HCT116 (cell line): Measurements from ENCODE around the gene CYBA. TPM values are rescaled to one million over a fixed set of nuclear protein-coding genes. Genes with fewer than 3 reads are reported as not detected.

Experiments used
- ATAC-seq: fragments of 200-7000 bp; cut with Tn5 transposase; 2 replicates; pipeline ENCODE4 v1.9.1; 2020; ENCODE audit warnings: mild to moderate bottlenecking, moderate library complexity
- BruUV-seq: library from RNA; stranded (reverse); fragments of 400-500 nt; replicated peaks from 2 replicates; lab custom pipeline; 2021; lab: Mats Ljungman, UMichigan
- CTCF ChIA-PET: fragments of 300-600 bp; sonication (Branson Sonifier 250); formaldehyde crosslinking; loops from one replicate; lab custom pipeline; 2021; ENCODE audit warnings: antibody characterized with exemption; lab: Charles Lee
- POLR2A ChIA-PET: fragments of 300-600, 350-600 bp; sonication (Branson Sonifier 250); formaldehyde crosslinking; loops from one replicate; lab custom pipeline; 2021; ENCODE audit warnings: antibody characterized with exemption; lab: Charles Lee
- RAD21 ChIA-PET, 2 experiments: fragments of 300-600 bp; sonication (Branson Sonifier 250); formaldehyde crosslinking; loops; one replicate each; lab custom pipeline; 2023; ENCODE audit warnings: low total read pairs in 2 of 2; ENCODE audit not compliant: uncharacterized antibody in 2 of 2, unreplicated experiment in 2 of 2, low non-redundant PET in 1 of 2; lab: Charles Lee
- DNase-seq: peaks from one replicate; pipeline ENCODE4 v3.0.0-alpha.2; 2010; ENCODE audit warnings: low read depth, low spot score
- H2AFZ ChIP-seq: fragments of 200-600 bp; shearing (Covaris generic), sonication (generic); 2 replicates; pipeline ENCODE4 v1.6.1; 2017; ENCODE audit warnings: low read depth, mixed run types, mixed read lengths, antibody characterized with exemption, low read length; ENCODE audit not compliant: poor library complexity, severe bottlenecking
- H3K27ac ChIP-seq: 2 replicates; pipeline ENCODE4 v1.5.1; 2012; ENCODE audit warnings: low read depth, low read length
- H3K27me3 ChIP-seq: fragments of 200-600 bp; sonication (generic); 2 replicates; pipeline ENCODE4 v1.6.1; 2016; ENCODE audit warnings: mixed run types, low read length, mixed read lengths; ENCODE audit not compliant: insufficient read depth
- H3K36me3 ChIP-seq, 2 experiments: fragments of 200-500 bp in 1 of 2; fragments of 200-600 bp in 1 of 2; sonication (Bioruptor generic) in 1 of 2; sonication (generic) in 1 of 2; 2 replicates each; pipeline versions ENCODE4 v1.5.1 to v1.6.1; 2014 to 2016; ENCODE audit warnings: low read length in 2 of 2, inconsistent platforms in 1 of 2, mixed read lengths in 1 of 2, mixed run types in 1 of 2; ENCODE audit not compliant: insufficient read depth in 2 of 2, control insufficient read depth in 1 of 2
- H3K4me1 ChIP-seq, 2 experiments: fragments of 200-600 bp in 1 of 2; sonication (generic) in 1 of 2; 2 replicates each; pipeline versions ENCODE4 v1.5.1 to v1.6.1; 2012 to 2017; ENCODE audit warnings: low read length in 2 of 2, inconsistent platforms in 1 of 2, mild to moderate bottlenecking in 1 of 2, mixed read lengths in 1 of 2, mixed run types in 1 of 2, moderate library complexity in 1 of 2; ENCODE audit not compliant: insufficient read depth in 2 of 2, control insufficient read depth in 1 of 2
- H3K4me2 ChIP-seq: fragments of 200-600 bp; sonication (generic); 2 replicates; pipeline ENCODE4 v1.6.1; 2017; ENCODE audit warnings: mixed run types, low read length, mixed read lengths
- H3K4me3 ChIP-seq, 2 experiments: fragments of 200-600 bp in 1 of 2; sonication (generic) in 1 of 2; replicated peaks in 1 of 2; 2 replicates each; pipeline ENCODE4 v1.5.1; 2011 to 2016; ENCODE audit warnings: low read length in 2 of 2, control low read depth in 1 of 2, low read depth in 1 of 2, mild to moderate bottlenecking in 1 of 2, mixed read lengths in 1 of 2, mixed run types in 1 of 2
- H3K79me2 ChIP-seq: fragments of 200-600 bp; sonication (generic); 2 replicates; pipeline ENCODE4 v1.6.1; 2017; ENCODE audit warnings: mild to moderate bottlenecking, mixed run types, low read length, moderate library complexity, mixed read lengths; ENCODE audit not compliant: insufficient read depth
- H3K9ac ChIP-seq: fragments of 200-600 bp; sonication (generic); 2 replicates; pipeline ENCODE4 v1.6.1; 2016; ENCODE audit warnings: low read length, mixed read lengths
- H3K9me2 ChIP-seq: fragments of 200-600 bp; sonication (generic), shearing (Covaris generic); 2 replicates; pipeline ENCODE4 v1.6.1; 2017; ENCODE audit warnings: mixed run types, mild to moderate bottlenecking, moderate library complexity; ENCODE audit not compliant: insufficient read depth
- H3K9me3 ChIP-seq, 2 experiments: fragments of 200-500 bp in 1 of 2; fragments of 200-600 bp in 1 of 2; sonication (Bioruptor generic) in 1 of 2; sonication (generic) in 1 of 2; 2 replicates each; pipeline ENCODE4 v1.6.1; 2014 to 2017; ENCODE audit warnings: low read length in 2 of 2, mixed read lengths in 2 of 2, inconsistent platforms in 1 of 2, low read depth in 1 of 2, mild to moderate bottlenecking in 1 of 2, mixed run types in 1 of 2, moderate library complexity in 1 of 2; ENCODE audit not compliant: control insufficient read depth in 1 of 2, insufficient read depth in 1 of 2
- H4K20me1 ChIP-seq: fragments of 200-600 bp; sonication (generic), shearing (Covaris generic); 2 replicates; pipeline ENCODE4 v1.6.1; 2017; ENCODE audit warnings: mixed run types, mild to moderate bottlenecking, moderate library complexity; ENCODE audit not compliant: insufficient read depth
- ELF1 ChIP-seq: IDR thresholded peaks from 2 replicates; pipeline ENCODE4 v1.6.1; 2012; ENCODE audit warnings: low read depth, borderline replicate concordance
- EZH2 ChIP-seq: fragments of 200-600 bp; sonication (generic); IDR thresholded peaks from 2 replicates; pipeline ENCODE4 v1.6.1; 2017; ENCODE audit warnings: antibody characterized with exemption, mixed run types
- MAX ChIP-seq: IDR thresholded peaks from 2 replicates; pipeline ENCODE4 v1.6.1; 2012
- RAD21 ChIP-seq: IDR thresholded peaks from 2 replicates; pipeline ENCODE4 v1.6.1; 2012; ENCODE audit warnings: low read depth, mild to moderate bottlenecking
- REST ChIP-seq: IDR thresholded peaks from 2 replicates; pipeline ENCODE4 v1.6.1; 2012; ENCODE audit warnings: low read depth
- SIN3A ChIP-seq: IDR thresholded peaks from 2 replicates; pipeline ENCODE4 v1.6.1; 2012; ENCODE audit warnings: low read depth
- SP1 ChIP-seq: IDR thresholded peaks from 2 replicates; pipeline ENCODE4 v1.6.1; 2012; ENCODE audit warnings: low read depth
- YY1 ChIP-seq: IDR thresholded peaks from 2 replicates; pipeline ENCODE4 v1.6.1; 2011; ENCODE audit warnings: low read length, low read depth, moderate library complexity, mild to moderate bottlenecking; ENCODE audit not compliant: insufficient replicate concordance; ENCODE audit errors: extremely low read depth
- ZNF274 ChIP-seq: fragments of 200-500 bp; sonication (Bioruptor generic); IDR thresholded peaks from 2 replicates; pipeline ENCODE4 v1.6.1; 2014; ENCODE audit warnings: mild to moderate bottlenecking, low read depth, low read length, inconsistent platforms
- intact Hi-C: fragments of 100-400 bp; cut with micrococcal nuclease; formaldehyde crosslinking; loops from 2 replicates; pipeline ENCODE4 v1.10.0; 2022
- total RNA-seq: library from RNA; stranded (reverse); gene quantifications from one replicate; pipeline ENCODE4 v1.2.1, GENCODE V29; 2021; ENCODE audit not compliant: unreplicated experiment
- TF ChIP-seq, protein P1 (sequence below), 3 experiments: fragments of 200-600 bp in 1 of 3; sonication (generic) in 1 of 3; IDR thresholded peaks in 2 of 3; conservative IDR thresholded peaks in 1 of 3; 2 replicates each; pipeline ENCODE4 v1.5.1; 2012 to 2017; ENCODE audit warnings: low read depth in 2 of 3, low read length in 2 of 3, antibody characterized with exemption in 1 of 3, borderline replicate concordance in 1 of 3, control low read depth in 1 of 3, mild to moderate bottlenecking in 1 of 3, mixed read lengths in 1 of 3, mixed run types in 1 of 3, moderate library complexity in 1 of 3; ENCODE audit not compliant: insufficient read depth in 1 of 3

CYBA gene
- total RNA-seq, 1 experiment from 2014 or later: 321 TPM

GRCh38 chr16:88681709-88682451 lies 31.0 kb upstream of the CYBA start (continued):
- TF ChIP-seq REST (no peak), EZH2 (no peak), SP1 (no peak)

DNA sequence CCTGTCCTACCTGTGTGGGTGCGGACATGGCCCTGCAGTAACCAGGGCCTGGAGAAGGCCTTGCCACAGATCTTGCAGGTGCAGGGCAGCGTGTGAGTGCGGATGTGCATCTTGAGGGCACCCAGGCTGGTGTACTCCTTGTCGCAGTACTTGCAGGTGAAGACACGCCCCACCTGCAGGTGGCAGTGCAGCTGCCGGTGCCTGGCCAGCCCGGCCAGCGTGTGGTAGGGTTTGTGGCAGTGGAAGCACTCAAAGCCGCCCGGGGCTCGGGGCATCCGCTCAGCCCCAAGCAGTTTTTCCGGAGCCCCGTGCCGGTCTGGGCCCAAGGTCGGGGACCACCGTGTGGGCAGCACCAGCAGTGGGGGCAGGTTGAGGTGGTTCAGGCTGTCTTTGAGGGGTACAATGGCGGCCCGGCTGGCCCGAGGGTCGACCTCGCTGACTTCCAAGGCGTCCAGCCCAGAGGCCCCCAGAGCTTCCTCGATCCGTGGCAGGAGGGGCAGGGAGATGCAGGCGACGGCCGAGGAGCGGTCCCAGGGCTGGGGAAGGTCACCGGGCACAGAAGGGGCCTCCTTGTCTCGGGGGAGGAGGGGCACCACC lies 30.3 kb upstream of the CYBA start:
- intact Hi-C loops: no loop called here
- RAD21 ChIA-PET: no interaction called here
- POLR2A ChIA-PET: no interaction called here
- Histone ChIP-seq H3K79me2 (no peaks in the 10 kb centered on the region), H3K9me2 (no peaks in the 10 kb centered on the region), H3K36me3 (no peaks in the 10 kb centered on the region), H3K4me3 (no peak overlapping the region), H3K27me3 (no peaks in the 10 kb centered on the region), H3K27ac (no peak overlapping the region), H3K9ac (no peak overlapping the region), H2AFZ (no peak overlapping the region), H3K4me1 (peaks cover 9 to 26% of the 10 kb centered on the region in 2 experiments), H4K20me1 (no peaks in the 10 kb centered on the region), H3K4me2 (no peak overlapping the region), H3K9me3 (no peaks in the 10 kb centered on the region)
- no TSS peak for BruUV-seq
- no peak for TF ChIP-seq MAX
- no peak for TF ChIP-seq ELF1
- TF ChIP-seq RAD21: peak; percentile 60; the same call in 1 of the 2 replicates
- no peak for TF ChIP-seq SIN3A
- no peak for TF ChIP-seq ZNF274
- TF ChIP-seq, protein P1, sequence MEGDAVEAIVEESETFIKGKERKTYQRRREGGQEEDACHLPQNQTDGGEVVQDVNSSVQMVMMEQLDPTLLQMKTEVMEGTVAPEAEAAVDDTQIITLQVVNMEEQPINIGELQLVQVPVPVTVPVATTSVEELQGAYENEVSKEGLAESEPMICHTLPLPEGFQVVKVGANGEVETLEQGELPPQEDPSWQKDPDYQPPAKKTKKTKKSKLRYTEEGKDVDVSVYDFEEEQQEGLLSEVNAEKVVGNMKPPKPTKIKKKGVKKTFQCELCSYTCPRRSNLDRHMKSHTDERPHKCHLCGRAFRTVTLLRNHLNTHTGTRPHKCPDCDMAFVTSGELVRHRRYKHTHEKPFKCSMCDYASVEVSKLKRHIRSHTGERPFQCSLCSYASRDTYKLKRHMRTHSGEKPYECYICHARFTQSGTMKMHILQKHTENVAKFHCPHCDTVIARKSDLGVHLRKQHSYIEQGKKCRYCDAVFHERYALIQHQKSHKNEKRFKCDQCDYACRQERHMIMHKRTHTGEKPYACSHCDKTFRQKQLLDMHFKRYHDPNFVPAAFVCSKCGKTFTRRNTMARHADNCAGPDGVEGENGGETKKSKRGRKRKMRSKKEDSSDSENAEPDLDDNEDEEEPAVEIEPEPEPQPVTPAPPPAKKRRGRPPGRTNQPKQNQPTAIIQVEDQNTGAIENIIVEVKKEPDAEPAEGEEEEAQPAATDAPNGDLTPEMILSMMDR (IDR thresholded peaks at IDR 0.05 in 2 of 3, conservative IDR thresholded peaks at IDR 0.05 in 1 of 3; ENCODE audit: borderline replicate concordance in 1 of 3, insufficient read depth in 1 of 3, low read depth in 2 of 3, low read length in 2 of 3): peak; percentile 57 to 92 (median 83)
- TF ChIP-seq YY1: no peak
- DNase-seq (no peak), ATAC-seq (peak; percentile 74)
- CTCF ChIA-PET: interaction anchor here (0.8 to 1.6 kb wide), 3 partner anchors 8 to 24 kb away, joined by 3 to 6 read pairs (median 3); no protein-coding TSS in a partner anchor
